GM19438 (cell line): ENCODE results near the gene WWC2.

Experiments
- ATAC-seq: cut with Tn5 transposase; IDR thresholded peaks from one replicate; pipeline ENCODE4 v1.9.1; 2021; ENCODE audit warnings: low read depth; ENCODE audit not compliant: unreplicated experiment

WWC2 gene

GRCh38 chr4:183366206-183366835 is 267.3 kb downstream of the WWC2 start:
- ATAC-seq, result no peak

GRCh38 chr4:183369073-183369472 is 270.0 kb downstream of the WWC2 start:
- no peak for ATAC-seq
